IPS DF 4.7 (cell line): ENCODE measurements around the gene AEN.

Experiments used
- DNase-seq: peaks from one replicate; pipeline ENCODE4 v3.0.0-alpha.2; 2013; ENCODE audit warnings: low spot score; ENCODE audit errors: extremely low read depth

AEN gene

GRCh38 chr15:88664151-88664778, 43.1 kb downstream of the AEN start:
- no peak for DNase-seq

GRCh38 chr15:88674661-88675060, 53.5 kb downstream of the AEN start:
- DNase-seq, result no peak

- DNase-seq, result no peak
Observed at GRCh38 chr15:88678755-88679154, 57.6 kb downstream of the AEN start.

- DNase-seq, result no peak
Observed at GRCh38 chr15:88680241-88681001, 59.3 kb downstream of the AEN start.

GRCh38 chr15:88681610-88682221, 60.6 kb downstream of the AEN start:
- no peak for DNase-seq
